Neural crest cell (in vitro differentiated cells): ENCODE data around the gene RNPEP. TPM values are rescaled to one million over a fixed set of nuclear protein-coding genes. Genes with fewer than 3 reads are reported as not detected.
A peak's percentile ranks its signal among the peaks of the same experiment; 100 is the strongest.

ENCODE experiments used
- DNase-seq: peaks from one replicate; pipeline ENCODE4 v3.0.0; 2021; ENCODE audit warnings: low read depth, mixed read lengths, low spot score
- H3K27ac Mint-ChIP-seq: one replicate; pipeline ENCODE4 v1.8.0; 2021; ENCODE audit warnings: mild to moderate bottlenecking, mixed read lengths; ENCODE audit not compliant: unreplicated experiment
- H3K27me3 Mint-ChIP-seq: 2 replicates; pipeline ENCODE4 v1.8.0; 2021; ENCODE audit warnings: low read depth, mild to moderate bottlenecking, mixed read lengths
- H3K36me3 Mint-ChIP-seq: 2 replicates; pipeline ENCODE4 v1.8.0; 2021; ENCODE audit warnings: low read depth, mild to moderate bottlenecking, mixed read lengths
- H3K4me1 Mint-ChIP-seq: 2 replicates; pipeline ENCODE4 v1.8.0; 2021; ENCODE audit warnings: mixed read lengths
- H3K4me3 Mint-ChIP-seq: one replicate; pipeline ENCODE4 v1.8.0; 2021; ENCODE audit warnings: mild to moderate bottlenecking, mixed read lengths
- H3K9me3 Mint-ChIP-seq: 2 replicates; pipeline ENCODE4 v1.8.0; 2021; ENCODE audit warnings: mixed read lengths
- total RNA-seq: library from RNA; stranded (reverse); gene quantifications from 2 replicates; pipeline ENCODE4 v1.2.1, GENCODE V29; 2021
- TF ChIP-seq, protein P1 (sequence below): fragments of 200-600 bp; sonication (generic); conservative IDR thresholded peaks from 2 replicates; pipeline ENCODE4 v1.5.0; 2021; ENCODE audit warnings: antibody characterized with exemption, mild to moderate bottlenecking

RNPEP gene
- total RNA-seq, 1 donor from 2014 or later = 47.7 TPM

DNA sequence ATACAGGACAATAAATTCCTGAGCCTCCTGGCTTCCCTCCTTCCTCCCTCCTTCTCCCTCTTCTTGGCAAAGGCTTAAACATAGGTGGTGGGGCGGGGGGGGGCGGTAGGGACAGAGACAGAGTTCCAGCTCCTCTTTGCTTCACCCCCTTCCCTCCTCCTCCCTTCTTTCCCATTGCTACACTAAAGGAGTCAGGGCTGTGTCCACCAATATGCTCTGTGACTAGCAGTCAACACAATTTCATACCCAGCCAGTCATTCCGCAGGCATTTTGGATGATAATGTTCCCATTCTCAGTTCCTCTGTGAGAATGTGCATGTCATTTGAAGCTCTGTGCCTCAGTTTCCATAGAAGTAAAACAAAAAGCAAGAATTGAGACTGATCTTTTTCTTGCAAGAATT is 37.8 kb upstream of the RNPEP start:
- no peaks in the 10 kb centered on the region for H3K9me3 Mint-ChIP-seq
- TF ChIP-seq, protein P1, sequence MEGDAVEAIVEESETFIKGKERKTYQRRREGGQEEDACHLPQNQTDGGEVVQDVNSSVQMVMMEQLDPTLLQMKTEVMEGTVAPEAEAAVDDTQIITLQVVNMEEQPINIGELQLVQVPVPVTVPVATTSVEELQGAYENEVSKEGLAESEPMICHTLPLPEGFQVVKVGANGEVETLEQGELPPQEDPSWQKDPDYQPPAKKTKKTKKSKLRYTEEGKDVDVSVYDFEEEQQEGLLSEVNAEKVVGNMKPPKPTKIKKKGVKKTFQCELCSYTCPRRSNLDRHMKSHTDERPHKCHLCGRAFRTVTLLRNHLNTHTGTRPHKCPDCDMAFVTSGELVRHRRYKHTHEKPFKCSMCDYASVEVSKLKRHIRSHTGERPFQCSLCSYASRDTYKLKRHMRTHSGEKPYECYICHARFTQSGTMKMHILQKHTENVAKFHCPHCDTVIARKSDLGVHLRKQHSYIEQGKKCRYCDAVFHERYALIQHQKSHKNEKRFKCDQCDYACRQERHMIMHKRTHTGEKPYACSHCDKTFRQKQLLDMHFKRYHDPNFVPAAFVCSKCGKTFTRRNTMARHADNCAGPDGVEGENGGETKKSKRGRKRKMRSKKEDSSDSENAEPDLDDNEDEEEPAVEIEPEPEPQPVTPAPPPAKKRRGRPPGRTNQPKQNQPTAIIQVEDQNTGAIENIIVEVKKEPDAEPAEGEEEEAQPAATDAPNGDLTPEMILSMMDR = no peak
- H3K4me3 Mint-ChIP-seq = no peak overlapping the region
- H3K27me3 Mint-ChIP-seq = peaks cover 42% of the 10 kb centered on the region
- no peak for DNase-seq
- H3K27ac Mint-ChIP-seq = no peak overlapping the region
- H3K4me1 Mint-ChIP-seq = peaks cover 34% of the 10 kb centered on the region
- H3K36me3 Mint-ChIP-seq = no peaks in the 10 kb centered on the region

DNA sequence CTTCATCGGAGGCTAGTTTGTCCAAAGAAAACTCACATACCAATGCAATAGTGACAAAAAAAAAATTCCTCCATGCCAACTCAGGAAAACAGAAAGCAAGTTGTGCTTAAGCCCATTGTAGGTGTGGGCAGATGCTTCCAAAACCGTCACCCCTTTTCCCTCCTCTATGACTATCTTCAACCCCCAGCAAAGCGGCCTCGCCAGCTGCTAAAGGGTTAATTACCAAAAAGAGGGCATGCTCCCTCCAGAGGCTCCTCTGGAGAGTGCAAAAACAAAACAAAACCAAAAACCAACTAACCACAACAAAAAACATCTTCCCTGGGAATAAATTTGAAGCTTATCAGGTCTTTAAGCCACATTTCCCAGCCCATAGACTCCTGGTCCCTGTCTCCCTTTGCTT is 37.3 kb upstream of the RNPEP start:
- Mint-ChIP-seq H3K4me3 (no peak overlapping the region), H3K27me3 (peaks cover 42% of the 10 kb centered on the region), H3K36me3 (no peaks in the 10 kb centered on the region), H3K4me1 (peaks cover 32% of the 10 kb centered on the region), H3K27ac (no peak overlapping the region), H3K9me3 (no peaks in the 10 kb centered on the region)
- DNase-seq = no peak
- TF ChIP-seq, protein P1 = peak; percentile 43

- peak overlapping the region; percentile 84 for H3K4me3 Mint-ChIP-seq
- H3K27me3 Mint-ChIP-seq = peaks cover 42% of the 10 kb centered on the region
- H3K27ac Mint-ChIP-seq = no peak overlapping the region
- DNase-seq = no peak
- H3K9me3 Mint-ChIP-seq = no peaks in the 10 kb centered on the region
- peaks cover 32% of the 10 kb centered on the region for H3K4me1 Mint-ChIP-seq
- no peaks in the 10 kb centered on the region for H3K36me3 Mint-ChIP-seq
- TF ChIP-seq, protein P1 = no peak
Observed at GRCh38 chr1:201945863-201946223, 36.6 kb upstream of the RNPEP start.

DNA sequence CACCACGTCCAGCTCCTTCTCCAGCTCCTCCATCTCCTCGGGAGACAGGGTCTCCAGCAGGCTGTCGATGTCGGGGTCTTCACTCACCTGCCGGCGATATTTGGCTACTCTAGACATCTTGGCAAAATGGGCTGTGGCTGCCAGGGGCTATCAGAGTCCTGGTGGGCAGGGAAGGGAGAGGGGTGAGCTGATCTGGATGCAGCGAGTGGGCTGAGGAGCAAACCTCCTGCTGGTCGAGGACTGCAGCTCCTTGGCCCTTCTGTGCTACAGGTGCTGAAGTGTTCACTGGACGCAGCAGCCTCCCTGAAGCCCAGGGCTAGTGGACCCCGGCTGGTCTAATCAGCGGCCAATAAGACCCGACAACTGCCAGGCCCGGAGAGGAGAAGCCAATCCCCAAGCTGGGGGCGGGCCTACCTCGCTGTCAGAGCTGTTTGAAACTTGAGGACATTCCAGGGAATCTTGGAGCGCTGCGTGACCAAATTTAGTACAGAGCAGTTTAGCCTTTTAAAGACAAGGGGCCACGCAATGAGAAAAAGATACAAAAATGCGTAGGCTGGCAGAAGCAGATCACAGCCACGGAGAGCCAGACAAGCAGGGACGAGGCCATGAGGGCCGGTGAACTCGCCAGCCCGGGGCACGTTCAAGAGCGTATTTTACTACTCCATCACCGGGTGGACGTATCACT is 36.1 kb upstream of the RNPEP start, which contains the start of gene LMOD1:
Gene LMOD1 (minus strand): TSS at position 325 of the 685 bp plus-strand sequence. CDS start 208 bp downstream, at position 117.
- H3K4me1 Mint-ChIP-seq = peaks cover 29% of the 10 kb centered on the region
- H3K27me3 Mint-ChIP-seq = peaks cover 42% of the 10 kb centered on the region
- H3K27ac Mint-ChIP-seq = no peak within 1 kb of the TSS
- DNase-seq = peak; percentile 67
- H3K36me3 Mint-ChIP-seq = no peaks in the 10 kb centered on the region
- TF ChIP-seq, protein P1 = no peak
- H3K4me3 Mint-ChIP-seq = peak within 1 kb of the TSS; percentile 84
- H3K9me3 Mint-ChIP-seq = no peaks in the 10 kb centered on the region

DNA sequence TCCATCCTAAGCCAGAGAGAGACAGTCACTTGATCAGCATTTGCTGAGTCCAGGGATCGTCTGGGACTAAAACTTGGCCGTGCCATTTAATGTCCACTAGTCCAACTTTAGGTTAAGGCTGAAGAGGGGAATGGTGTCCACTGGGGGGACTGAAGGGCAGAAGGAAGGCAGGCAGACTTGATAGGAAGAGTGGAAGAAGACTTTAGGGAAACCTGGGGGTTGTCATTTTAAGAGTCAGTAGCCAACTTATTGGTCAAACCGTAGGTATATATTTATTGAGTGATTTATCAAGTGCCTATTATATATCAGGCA is 34.8 kb upstream of the RNPEP start:
- Mint-ChIP-seq H3K4me3 (peak overlapping the region; percentile 84), H3K27me3 (peaks cover 42% of the 10 kb centered on the region), H3K27ac (no peak overlapping the region), H3K4me1 (peaks cover 20% of the 10 kb centered on the region), H3K9me3 (no peaks in the 10 kb centered on the region), H3K36me3 (no peaks in the 10 kb centered on the region)
- no peak for DNase-seq
- TF ChIP-seq, protein P1 = no peak
